H1 (cell line): ENCODE data around the gene ZNF227. TPM values are rescaled to one million over a fixed set of nuclear protein-coding genes. Genes with fewer than 3 reads are reported as not detected.
A peak's percentile ranks its signal among the peaks of the same experiment; 100 is the strongest.

Source experiments
- CTCF ChIA-PET: fragments of 300-600 bp; sonication (Branson Sonifier 250); formaldehyde crosslinking; loops from one replicate; lab custom pipeline; 2021; ENCODE audit not compliant: partially characterized antibody; lab: Charles Lee
- POLR2A ChIA-PET: fragments of 300-600 bp; sonication (Branson Sonifier 250); formaldehyde crosslinking; loops from one replicate; lab custom pipeline; 2021; ENCODE audit warnings: inconsistent platforms; ENCODE audit not compliant: partially characterized antibody; lab: Charles Lee
- DNase-seq, 2 experiments: peaks; one replicate each; pipeline versions ENCODE4 v3.0.0 to v3.0.0-alpha.2; 2010 to 2022; ENCODE audit warnings: low spot score in 2 of 2, low read depth in 1 of 2, mixed read lengths in 1 of 2
- FAIRE-seq: peaks from 2 replicates; lab custom pipeline; 2011; peaks lifted over from hg19 to GRCh38; lab: Jason Lieb, UNC
- H2AFZ ChIP-seq: 2 replicates; pipeline ENCODE4 v1.8.1; 2012; ENCODE audit warnings: low read length, inconsistent platforms
- H2AK5ac ChIP-seq: 2 replicates; pipeline ENCODE4 v1.6.1; 2013; ENCODE audit warnings: low read depth, low read length
- H2BK120ac ChIP-seq: replicated peaks from 2 replicates; pipeline ENCODE3; 2013; ENCODE audit warnings: low read depth, low read length, inconsistent platforms
- H2BK12ac ChIP-seq: 2 replicates; pipeline ENCODE4 v1.6.1; 2013; ENCODE audit warnings: low read depth, low read length
- H2BK15ac ChIP-seq: 2 replicates; pipeline ENCODE4 v1.6.1; 2013; ENCODE audit warnings: low read length
- H2BK20ac ChIP-seq: 2 replicates; pipeline ENCODE4 v1.6.1; 2013; ENCODE audit warnings: low read length
- H2BK5ac ChIP-seq: 2 replicates; pipeline ENCODE4 v1.6.1; 2013; ENCODE audit warnings: low read depth, low read length
- H3K14ac ChIP-seq: 2 replicates; pipeline ENCODE4 v1.6.1; 2013; ENCODE audit warnings: inconsistent platforms; ENCODE audit not compliant: insufficient read length
- H3K18ac ChIP-seq: 2 replicates; pipeline ENCODE4 v1.6.1; 2013; ENCODE audit warnings: low read length; ENCODE audit errors: extremely low read depth
- H3K23ac ChIP-seq: 2 replicates; pipeline ENCODE4 v1.6.1; 2013; ENCODE audit warnings: inconsistent platforms; ENCODE audit not compliant: insufficient read length
- H3K23me2 ChIP-seq: 2 replicates; pipeline ENCODE4 v1.6.1; 2013; ENCODE audit warnings: low read depth, low read length
- H3K27ac ChIP-seq: 2 replicates; pipeline ENCODE4 v1.6.1; 2011; ENCODE audit warnings: low read depth, low read length, inconsistent platforms
- H3K27me3 ChIP-seq, 4 experiments: replicated peaks in 1 of 4; 1 replicate in 1 of 4; 2 replicates in 3 of 4; pipeline versions ENCODE4 v1.6.1 to v1.8.1; 2011 to 2013; ENCODE audit warnings: low read length in 3 of 4, mild to moderate bottlenecking in 3 of 4, inconsistent platforms in 2 of 4, mixed read lengths in 2 of 4, moderate library complexity in 1 of 4; ENCODE audit not compliant: control insufficient read depth in 3 of 4, insufficient read depth in 3 of 4; ENCODE audit errors: extremely low read depth in 1 of 4
- H3K36me3 ChIP-seq, 4 experiments: 2 replicates each; pipeline versions ENCODE4 v1.6.1 to v1.8.1; 2011 to 2013; ENCODE audit warnings: mild to moderate bottlenecking in 4 of 4, low read length in 3 of 4, moderate library complexity in 2 of 4, control low read depth in 1 of 4, inconsistent platforms in 1 of 4; ENCODE audit not compliant: insufficient read depth in 4 of 4, control insufficient read depth in 2 of 4
- H3K4ac ChIP-seq: replicated peaks from 2 replicates; pipeline ENCODE3; 2013; ENCODE audit warnings: low read length, low read depth, mixed read lengths, inconsistent platforms; ENCODE audit not compliant: insufficient read length
- H3K4me1 ChIP-seq, 4 experiments: replicated peaks in 1 of 4; 1 replicate in 1 of 4; 2 replicates in 3 of 4; pipeline versions ENCODE4 v1.6.1 to v1.8.1; 2011 to 2013; ENCODE audit warnings: low read length in 3 of 4, inconsistent platforms in 2 of 4, mixed read lengths in 1 of 4; ENCODE audit not compliant: insufficient read depth in 4 of 4, control insufficient read depth in 3 of 4
- H3K4me2 ChIP-seq, 2 experiments: 2 replicates each; pipeline versions ENCODE4 v1.6.1 to v1.8.1; 2011 to 2013; ENCODE audit warnings: low read depth in 2 of 2, low read length in 2 of 2, control low read depth in 1 of 2, inconsistent platforms in 1 of 2, mild to moderate bottlenecking in 1 of 2; ENCODE audit not compliant: insufficient read depth in 1 of 2
- H3K4me3 ChIP-seq, 4 experiments: fragments of 200-600, 300-600 bp in 1 of 4; sonication (generic), shearing (Covaris generic), sonication (Bioruptor Twin) in 1 of 4; 2 replicates each; pipeline versions ENCODE4 v1.5.1 to v1.8.1; 2011 to 2016; ENCODE audit warnings: low read length in 4 of 4, low read depth in 3 of 4, control low read depth in 2 of 4, inconsistent platforms in 2 of 4, mild to moderate bottlenecking in 2 of 4, mixed read lengths in 1 of 4, moderate library complexity in 1 of 4; ENCODE audit not compliant: insufficient read depth in 2 of 4; ENCODE audit errors: extremely low read depth in 1 of 4
- H3K56ac ChIP-seq: replicated peaks from 2 replicates; pipeline ENCODE3; 2013; ENCODE audit warnings: low read depth, mild to moderate bottlenecking, mixed read lengths, low read length, inconsistent platforms; ENCODE audit not compliant: insufficient read length
- H3K79me1 ChIP-seq: 2 replicates; pipeline ENCODE4 v1.6.1; 2013; ENCODE audit warnings: low read depth, low read length, control low read depth
- H3K79me2 ChIP-seq, 2 experiments: 2 replicates each; pipeline versions ENCODE4 v1.6.1 to v1.8.1; 2012 to 2013; ENCODE audit warnings: low read length in 2 of 2, mild to moderate bottlenecking in 2 of 2, inconsistent platforms in 1 of 2; ENCODE audit not compliant: insufficient read depth in 2 of 2, control insufficient read depth in 1 of 2
- H3K9ac ChIP-seq, 4 experiments: replicated peaks in 1 of 4; 1 replicate in 1 of 4; 2 replicates in 3 of 4; pipeline versions ENCODE4 v1.6.1 to v1.8.1; 2011 to 2013; ENCODE audit warnings: low read depth in 3 of 4, low read length in 3 of 4, control low read depth in 2 of 4, mild to moderate bottlenecking in 2 of 4, moderate library complexity in 2 of 4, inconsistent platforms in 1 of 4; ENCODE audit errors: extremely low read depth in 1 of 4
- H3K9me3 ChIP-seq, 2 experiments: 2 replicates each; pipeline versions ENCODE4 v1.6.1 to v1.8.1; 2012 to 2013; ENCODE audit warnings: mild to moderate bottlenecking in 2 of 2, moderate library complexity in 2 of 2, control low read depth in 1 of 2, inconsistent platforms in 1 of 2, low read depth in 1 of 2, low read length in 1 of 2, mixed read lengths in 1 of 2; ENCODE audit not compliant: insufficient read depth in 2 of 2
- H4K20me1 ChIP-seq, 2 experiments: replicated peaks in 1 of 2; 2 replicates each; pipeline versions ENCODE3 to v1.8.1; 2011 to 2013; ENCODE audit warnings: inconsistent platforms in 2 of 2, low read length in 2 of 2, mild to moderate bottlenecking in 1 of 2; ENCODE audit not compliant: insufficient read depth in 2 of 2, control insufficient read depth in 1 of 2
- H4K5ac ChIP-seq: 2 replicates; pipeline ENCODE4 v1.6.1; 2013; ENCODE audit warnings: low read length, low read depth, mixed read lengths, inconsistent platforms; ENCODE audit not compliant: insufficient read length
- H4K8ac ChIP-seq: 2 replicates; pipeline ENCODE4 v1.8.0; 2013; ENCODE audit warnings: mild to moderate bottlenecking, moderate library complexity, low read length, inconsistent platforms; ENCODE audit not compliant: insufficient read depth; ENCODE audit errors: extremely low read depth
- H4K91ac ChIP-seq: replicated peaks from 2 replicates; pipeline ENCODE3; 2013; ENCODE audit warnings: low read length, mixed read lengths, inconsistent platforms; ENCODE audit not compliant: insufficient read length
- CBX8 ChIP-seq: fragments of 300-800, 300-1000 bp; sonication (generic); IDR thresholded peaks from 2 replicates; pipeline ENCODE4 v1.7.1; 2016; ENCODE audit warnings: low read depth, low read length, borderline replicate concordance
- EGR1 ChIP-seq: IDR thresholded peaks from 2 replicates; pipeline ENCODE4 v1.6.1; 2011; ENCODE audit warnings: low read depth, low read length, borderline replicate concordance
- SAP30 ChIP-seq: fragments of 300-600 bp; sonication (generic); IDR thresholded peaks from 2 replicates; pipeline ENCODE4 v1.7.1; 2012; ENCODE audit warnings: low read length, moderate library complexity, mild to moderate bottlenecking, inconsistent platforms; ENCODE audit not compliant: insufficient read depth, insufficient replicate concordance
- TAF7 ChIP-seq: optimal IDR thresholded peaks from 2 replicates; pipeline ENCODE3; 2011; ENCODE audit warnings: low read depth, mild to moderate bottlenecking, inconsistent platforms, low read length, moderate library complexity, borderline replicate concordance
- WGBS, 2 experiments: shearing (Covaris generic) in 1 of 2; methylation state at CpG; one replicate each; pipeline versions ENCODE4 v1.1.6 to v1.1.7; 2013 to 2015; ENCODE audit warnings: low lambda C conversion rate in 2 of 2, mixed read lengths in 2 of 2, inconsistent platforms in 1 of 2, low coverage in 1 of 2, missing lambda C conversion rate in 1 of 2; ENCODE audit not compliant: insufficient replicate concordance in 2 of 2, insufficient coverage in 1 of 2, insufficient read length in 1 of 2; ENCODE audit errors: extremely low coverage in 1 of 2, missing lambda C conversion rate in 1 of 2; 5-methylcytosine and 5-hydroxymethylcytosine counted together
- long read RNA-seq, 2 experiments: library from RNA in 1 of 2; library from capped mRNA in 1 of 2; stranded (forward); transcript quantifications; one replicate each; pipeline ENCODE4 v2.0.0, GENCODE V29; 2021; ENCODE audit warnings: inconsistent platforms in 1 of 2
- polyA minus RNA-seq, 3 experiments: library from RNA; depleted of rRNA, polyadenylated mRNA; stranded (reverse); fragments of >200 nt; gene quantifications; 1 replicate in 2 of 3; 2 replicates in 1 of 3; pipeline ENCODE4 v1.2.3, GENCODE V29; 2011
- polyA plus RNA-seq, 7 experiments: library from polyadenylated mRNA; depleted of rRNA in 3 of 7; stranded (reverse) in 5 of 7; unstranded in 2 of 7; fragments of >200 nt in 5 of 7; fragments of 200-250 nt in 2 of 7; gene quantifications; 1 replicate in 5 of 7; 2 replicates in 1 of 7; 4 replicates in 1 of 7; pipeline versions ENCODE4 v1.2.1 to v1.2.3, GENCODE V29; 2011 to 2013; ENCODE audit warnings: missing spikeins in 2 of 7, mixed read lengths in 2 of 7
- total RNA-seq: library from RNA; stranded (reverse); fragmentation: NEBNext Ultra II Directional; extraction: Animal tissue kit (Norgen Biotek cat#: 25700); gene quantifications from 2 replicates; pipeline ENCODE4 v1.2.1, GENCODE V29; 2021
- TF ChIP-seq, protein P1 (sequence below): IDR thresholded peaks from 2 replicates; pipeline ENCODE4 v1.6.1; 2012; ENCODE audit warnings: inconsistent platforms
- TF ChIP-seq, protein P2 (sequence below): IDR thresholded peaks from 2 replicates; pipeline ENCODE4 v1.6.1; 2012; ENCODE audit warnings: low read length, inconsistent platforms

The ZNF227 gene
- total RNA-seq (23.9 and 25.8 TPM in 2 replicates), polyA plus RNA-seq (2011; rRNA removed) (3.2 and 4.9 TPM in 2 replicates), polyA minus RNA-seq (2011; rRNA and poly(A)+ RNA removed) (15.2 and 19.5 TPM in 2 replicates)
- 5.9 TPM for polyA plus RNA-seq (2011; cell fraction: cytosol; rRNA removed)
- polyA plus RNA-seq (2011; cell fraction: nucleus; rRNA removed) = 4.3 TPM
- 12.0 to 13.5 TPM (median 12.3 TPM) in 4 replicates for polyA plus RNA-seq (2012, experiment 1 of 2)
- polyA plus RNA-seq (2012, experiment 2 of 2) = 0.91 TPM
- 9.6 TPM for polyA plus RNA-seq (2013, experiment 1 of 2)
- 8.7 TPM for polyA plus RNA-seq (2013, experiment 2 of 2)
- polyA minus RNA-seq (2011; cell fraction: cytosol; rRNA and poly(A)+ RNA removed) = 6.8 TPM
- 32.0 TPM for polyA minus RNA-seq (2011; cell fraction: nucleus; rRNA and poly(A)+ RNA removed)
- long read RNA-seq, experiment 1, partial matches to known transcripts = 5 of 9 reads
- long read RNA-seq, experiment 1, other reads (novel, unspliced or antisense) = 4 of 9 reads
- long read RNA-seq, experiment 2, partial matches to known transcripts = 0 of 6 reads
- long read RNA-seq, experiment 2, other reads (novel, unspliced or antisense) = 3 of 6 reads

DNA sequence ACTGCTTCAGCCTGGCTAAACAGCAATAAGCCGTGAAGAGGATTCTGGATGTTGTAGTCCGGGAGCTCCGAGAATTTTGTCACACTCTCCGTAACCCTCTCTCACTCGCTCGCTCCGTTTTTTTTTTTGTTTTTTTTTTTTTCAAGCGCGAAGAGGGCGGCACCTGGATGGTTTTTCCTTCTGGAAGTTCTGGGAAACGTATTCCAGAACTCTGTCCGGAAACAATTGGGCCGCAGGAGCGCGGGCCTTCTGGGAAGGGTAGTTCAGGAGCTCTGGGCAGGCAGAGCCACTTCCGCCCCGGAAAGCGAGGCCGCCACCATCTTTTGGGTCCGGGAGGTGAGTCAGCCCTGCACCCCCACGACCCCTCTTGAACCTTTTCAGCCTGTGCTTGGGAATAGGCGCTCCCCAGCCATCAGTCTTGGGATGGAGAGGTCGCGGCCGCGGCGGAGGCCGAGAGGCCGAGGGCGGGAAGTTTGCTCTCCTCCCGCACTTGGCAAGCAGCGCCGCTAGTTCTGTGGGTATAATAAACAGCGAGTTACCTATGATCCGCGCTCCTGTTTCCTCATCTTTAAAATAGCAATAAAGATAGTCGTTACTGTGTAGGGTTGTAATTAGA, at the start of gene ZNF227:
Gene ZNF227, plus strand, starts transcription at position 283 of the 616 bp plus-strand sequence. CDS start 5,261 bp downstream, outside the sequence.
- H3K14ac ChIP-seq = no peak within 1 kb of the TSS
- H3K27me3 ChIP-seq = no peaks in the 10 kb centered on the region
- H3K4ac ChIP-seq = peak within 1 kb of the TSS; percentile 32
- POLR2A ChIA-PET = interaction anchor here (0.6 to 2.3 kb wide), 7 partner anchors 33 to 103 kb away, joined by 3 to 8 read pairs (median 3); partner anchors contain the start of genes ZNF226 and ZNF233
- peak within 1 kb of the TSS; percentile 61 for H3K56ac ChIP-seq
- no peak within 1 kb of the TSS for H2BK20ac ChIP-seq
- H3K79me2 ChIP-seq = peaks cover 0 to 23% of the 10 kb centered on the region in 2 experiments; a peak in 2 of 4 replicates
- H3K23ac ChIP-seq = no peak within 1 kb of the TSS
- no peaks in the 10 kb centered on the region for H3K9me3 ChIP-seq
- H2BK12ac ChIP-seq = no peak within 1 kb of the TSS
- H2AK5ac ChIP-seq = no peak within 1 kb of the TSS
- no peaks in the 10 kb centered on the region for H4K20me1 ChIP-seq
- H4K5ac ChIP-seq = no peak within 1 kb of the TSS
- peak within 1 kb of the TSS; percentile 44 to 79 (median 66) for H3K9ac ChIP-seq
- H2BK15ac ChIP-seq = no peak within 1 kb of the TSS
- H2BK5ac ChIP-seq = no peak within 1 kb of the TSS
- peaks cover 1% of the 10 kb centered on the region; the same call in 1 of the 2 replicates for H3K79me1 ChIP-seq
- H4K8ac ChIP-seq = 0 out of 2 replicates have a peak within 1 kb of the TSS, but pooled peaks have one; percentile 53
- FAIRE-seq (peak; percentile 75), DNase-seq (peak; percentile 84 to 88)
- peak within 1 kb of the TSS; percentile 60 to 81 for H3K4me2 ChIP-seq
- H3K23me2 ChIP-seq = no peaks in the 10 kb centered on the region
- peak within 1 kb of the TSS; percentile 50; the same call in 1 of the 2 replicates for H3K27ac ChIP-seq
- no peak within 1 kb of the TSS; the same call in 1 of the 2 replicates for H3K18ac ChIP-seq
- no peak within 1 kb of the TSS for H2BK120ac ChIP-seq
- H4K91ac ChIP-seq = no peak within 1 kb of the TSS
- peak within 1 kb of the TSS; percentile 89 to 97 (median 94) for H3K4me3 ChIP-seq
- H3K4me1 ChIP-seq = no peaks in the 10 kb centered on the region; a peak in 1 of 7 replicates
- WGBS, 2 experiments = 3% methylated on average over 28 of the region's 37 CpGs; no CpG with 5 or more reads in 1 of the 2 experiments
- CTCF ChIA-PET = interaction anchor here (0.6 kb wide), 1 partner anchor 489 kb away, joined by 3 read pairs; no protein-coding TSS in a partner anchor
- peak within 1 kb of the TSS; percentile 96 for H2AFZ ChIP-seq
- H3K36me3 ChIP-seq = peaks cover 0 to 13% (median 5%) of the 10 kb centered on the region in 4 experiments; a peak in 6 of 8 replicates
- TF ChIP-seq EGR1 = peak; percentile 75
- TF ChIP-seq, protein P1, sequence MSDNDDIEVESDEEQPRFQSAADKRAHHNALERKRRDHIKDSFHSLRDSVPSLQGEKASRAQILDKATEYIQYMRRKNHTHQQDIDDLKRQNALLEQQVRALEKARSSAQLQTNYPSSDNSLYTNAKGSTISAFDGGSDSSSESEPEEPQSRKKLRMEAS = no peak
- TF ChIP-seq SAP30 = no peak
- TF ChIP-seq TAF7 = peak; percentile 46
- no peak for TF ChIP-seq CBX8
- TF ChIP-seq, protein P2, sequence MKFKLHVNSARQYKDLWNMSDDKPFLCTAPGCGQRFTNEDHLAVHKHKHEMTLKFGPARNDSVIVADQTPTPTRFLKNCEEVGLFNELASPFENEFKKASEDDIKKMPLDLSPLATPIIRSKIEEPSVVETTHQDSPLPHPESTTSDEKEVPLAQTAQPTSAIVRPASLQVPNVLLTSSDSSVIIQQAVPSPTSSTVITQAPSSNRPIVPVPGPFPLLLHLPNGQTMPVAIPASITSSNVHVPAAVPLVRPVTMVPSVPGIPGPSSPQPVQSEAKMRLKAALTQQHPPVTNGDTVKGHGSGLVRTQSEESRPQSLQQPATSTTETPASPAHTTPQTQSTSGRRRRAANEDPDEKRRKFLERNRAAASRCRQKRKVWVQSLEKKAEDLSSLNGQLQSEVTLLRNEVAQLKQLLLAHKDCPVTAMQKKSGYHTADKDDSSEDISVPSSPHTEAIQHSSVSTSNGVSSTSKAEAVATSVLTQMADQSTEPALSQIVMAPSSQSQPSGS = no peak
